ENCODE data around the gene NAXD.
"Not testable (repeated sequence)": the region's sequence is repeated elsewhere in the genome, so short reads cannot be mapped to it uniquely, and the experiment has no call there.

The NAXD gene

GRCh38 chr13:110597041-110597689 is 18.2 kb upstream of the NAXD start:
- peaks cover 5% of the 10 kb centered on the region for H3K27me3 ChIP-seq
- TF ChIP-seq CTCF (IDR thresholded peaks at IDR 0.05), result no peak
- H3K4me3 ChIP-seq (ENCODE audit: low read depth in 1 of 2, low read length in 1 of 2), result no peak overlapping the region
- no peaks in the 10 kb centered on the region for H3K9me3 ChIP-seq
- no peaks in the 10 kb centered on the region for H3K4me1 ChIP-seq (ENCODE audit: control insufficient read depth in 1 of 2, insufficient read depth in 1 of 2, low read depth in 1 of 2, low read length in 1 of 2)
- no peaks in the 10 kb centered on the region for H3K36me3 ChIP-seq
- no peak overlapping the region for H3K27ac ChIP-seq

GRCh38 chr13:110600261-110600819 is 15.0 kb upstream of the NAXD start:
- no peaks in the 10 kb centered on the region for H3K36me3 ChIP-seq
- no peak overlapping the region for H3K27ac ChIP-seq

GRCh38 chr13:110600980-110601379 is 14.4 kb upstream of the NAXD start:
- no peak for TF ChIP-seq CTCF (IDR thresholded peaks at IDR 0.05)
- Histone ChIP-seq H3K4me1 (ENCODE audit: control insufficient read depth in 1 of 2, insufficient read depth in 1 of 2, low read depth in 1 of 2, low read length in 1 of 2) (no peaks in the 10 kb centered on the region), H3K36me3 (no peaks in the 10 kb centered on the region), H3K9me3 (no peaks in the 10 kb centered on the region), H3K4me3 (ENCODE audit: low read depth in 1 of 2, low read length in 1 of 2) (no peak overlapping the region), H3K27me3 (peaks cover 5% of the 10 kb centered on the region), H3K27ac (no peak overlapping the region)

More at GRCh38 chr13:110600261-110600819, 15.0 kb upstream of the NAXD start:
- no peaks in the 10 kb centered on the region for H3K4me1 ChIP-seq (ENCODE audit: control insufficient read depth in 1 of 2, insufficient read depth in 1 of 2, low read depth in 1 of 2, low read length in 1 of 2)
- peaks cover 5% of the 10 kb centered on the region for H3K27me3 ChIP-seq
- H3K4me3 ChIP-seq (ENCODE audit: low read depth in 1 of 2, low read length in 1 of 2), result no peak overlapping the region
- TF ChIP-seq CTCF (IDR thresholded peaks at IDR 0.05), result no peak
- H3K9me3 ChIP-seq, result no peaks in the 10 kb centered on the region

GRCh38 chr13:110605132-110605531 is 10.2 kb upstream of the NAXD start:
- Histone ChIP-seq H3K36me3 (no peaks in the 10 kb centered on the region), H3K4me1 (ENCODE audit: control insufficient read depth in 1 of 2, insufficient read depth in 1 of 2, low read depth in 1 of 2, low read length in 1 of 2) (no peaks in the 10 kb centered on the region), H3K27ac (no peak overlapping the region), H3K9me3 (no peaks in the 10 kb centered on the region), H3K4me3 (ENCODE audit: low read depth in 1 of 2, low read length in 1 of 2) (no peak overlapping the region), H3K27me3 (peaks cover 6% of the 10 kb centered on the region)
- no peak for TF ChIP-seq CTCF (IDR thresholded peaks at IDR 0.05)

GRCh38 chr13:110606281-110606680 is 9.1 kb upstream of the NAXD start:
- not testable (repeated sequence) for H3K9me3 ChIP-seq; H3K27ac ChIP-seq; H3K4me1 ChIP-seq (ENCODE audit: control insufficient read depth in 1 of 2, insufficient read depth in 1 of 2, low read depth in 1 of 2, low read length in 1 of 2); H3K27me3 ChIP-seq; H3K4me3 ChIP-seq (ENCODE audit: low read depth in 1 of 2, low read length in 1 of 2); H3K36me3 ChIP-seq

- H3K36me3 ChIP-seq, result no peaks in the 10 kb centered on the region
- no peak overlapping the region for H3K4me3 ChIP-seq (ENCODE audit: low read depth in 1 of 2, low read length in 1 of 2)
- no peak for TF ChIP-seq CTCF (IDR thresholded peaks at IDR 0.05)
These were observed 7.6 kb upstream of the NAXD start for GRCh38 chr13:110607675-110608224.

More at GRCh38 chr13:110607675-110608224, 7.6 kb upstream of the NAXD start:
- Histone ChIP-seq H3K4me1 (ENCODE audit: control insufficient read depth in 1 of 2, insufficient read depth in 1 of 2, low read depth in 1 of 2, low read length in 1 of 2) (no peaks in the 10 kb centered on the region), H3K27me3 (peaks cover 6% of the 10 kb centered on the region), H3K27ac (no peak overlapping the region), H3K9me3 (no peaks in the 10 kb centered on the region)
